HepG2 (cell line): ENCODE measurements around the gene RUVBL2. TPM values are rescaled to one million over a fixed set of nuclear protein-coding genes. Genes with fewer than 3 reads are reported as not detected.
A peak's percentile ranks its signal among the peaks of the same experiment; 100 is the strongest.

Experiments used
- ARID2 ChIP-seq: sonication (generic); formaldehyde crosslinking; IDR thresholded peaks from 2 replicates; pipeline ENCODE4 v1.8.1; 2022; ENCODE audit warnings: mild to moderate bottlenecking, missing genetic modification reagents, borderline replicate concordance
- ATF7-NPFF ChIP-seq: sonication (generic); formaldehyde crosslinking; IDR thresholded peaks from 2 replicates; pipeline ENCODE4 v1.8.1; 2023; ENCODE audit warnings: mild to moderate bottlenecking, low read depth, missing genetic modification reagents, moderate library complexity
- CREM ChIP-seq, 2 experiments: sonication (generic) in 1 of 2; formaldehyde crosslinking in 1 of 2; IDR thresholded peaks; 2 replicates each; pipeline versions ENCODE4 v1.4.0 to v1.6.1; 2016 to 2020; ENCODE audit warnings: antibody characterized with exemption in 1 of 2, mild to moderate bottlenecking in 1 of 2, missing genetic modification reagents in 1 of 2
- DMTF1 ChIP-seq: sonication (generic); formaldehyde crosslinking; IDR thresholded peaks from 2 replicates; pipeline ENCODE4 v1.4.0; 2020; ENCODE audit warnings: mild to moderate bottlenecking, missing genetic modification reagents
- EP300 ChIP-seq, 3 experiments: sonication (generic) in 1 of 3; formaldehyde crosslinking in 1 of 3; IDR thresholded peaks; 2 replicates each; pipeline versions ENCODE4 v1.5.1 to v1.6.1; 2011 to 2020; ENCODE audit warnings: low read depth in 2 of 3, low read length in 2 of 3, borderline replicate concordance in 1 of 3, improper control_type of control experiment in 1 of 3, mild to moderate bottlenecking in 1 of 3, missing genetic modification reagents in 1 of 3, moderate library complexity in 1 of 3
- MAFK ChIP-seq, 2 experiments: IDR thresholded peaks in 1 of 2; conservative IDR thresholded peaks in 1 of 2; 2 replicates each; pipeline ENCODE4 v1.6.1; 2011; ENCODE audit warnings: improper control_type of control experiment in 2 of 2, low read length in 2 of 2
- MLLT10 ChIP-seq: sonication (generic); formaldehyde crosslinking; IDR thresholded peaks from 2 replicates; pipeline ENCODE4 v1.4.0; 2020; ENCODE audit warnings: missing genetic modification reagents
- NFE2L1 ChIP-seq: sonication (generic); formaldehyde crosslinking; IDR thresholded peaks from 2 replicates; pipeline ENCODE4 v1.4.0; 2020; ENCODE audit warnings: missing genetic modification reagents, mild to moderate bottlenecking, borderline replicate concordance
- SNAI1 ChIP-seq: sonication (generic); formaldehyde crosslinking; IDR thresholded peaks from 2 replicates; pipeline ENCODE4 v1.5.0; 2020; ENCODE audit warnings: mild to moderate bottlenecking, missing genetic modification reagents, borderline replicate concordance
- ZBTB46 ChIP-seq: sonication (generic); formaldehyde crosslinking; IDR thresholded peaks from 2 replicates; pipeline ENCODE4 v1.4.0; 2020; ENCODE audit warnings: mild to moderate bottlenecking, missing genetic modification reagents, borderline replicate concordance
- ZHX2 ChIP-seq, 2 experiments: sonication (generic) in 1 of 2; formaldehyde crosslinking in 1 of 2; IDR thresholded peaks; 2 replicates each; pipeline versions ENCODE4 v1.6.1 to v1.9.0; 2014 to 2022; ENCODE audit warnings: antibody characterized with exemption in 1 of 2, borderline replicate concordance in 1 of 2, inconsistent platforms in 1 of 2, low read depth in 1 of 2, missing genetic modification reagents in 1 of 2
- ZNF260 ChIP-seq: sonication (generic); formaldehyde crosslinking; IDR thresholded peaks from 2 replicates; pipeline ENCODE4 v1.4.0; 2020; ENCODE audit warnings: missing genetic modification reagents, low read depth, mild to moderate bottlenecking, borderline replicate concordance
- ZNF350 ChIP-seq: sonication (generic); formaldehyde crosslinking; IDR thresholded peaks from 2 replicates; pipeline ENCODE4 v1.4.0; 2020; ENCODE audit warnings: mild to moderate bottlenecking, low read depth, missing genetic modification reagents, borderline replicate concordance
- ZNF616 ChIP-seq: sonication (generic); formaldehyde crosslinking; IDR thresholded peaks from 2 replicates; pipeline ENCODE4 v1.5.0; 2020; ENCODE audit warnings: low read depth, mild to moderate bottlenecking, missing genetic modification reagents
- ZSCAN21 ChIP-seq: sonication (generic); formaldehyde crosslinking; IDR thresholded peaks from 2 replicates; pipeline ENCODE4 v1.8.0; 2022; ENCODE audit warnings: mild to moderate bottlenecking, missing genetic modification reagents, moderate library complexity, borderline replicate concordance
- ZSCAN30 ChIP-seq: sonication (generic); formaldehyde crosslinking; IDR thresholded peaks from 2 replicates; pipeline ENCODE4 v1.5.0; 2020; ENCODE audit warnings: mild to moderate bottlenecking, missing genetic modification reagents
- polyA plus RNA-seq, 8 experiments: library from polyadenylated mRNA; depleted of rRNA in 3 of 8; stranded (reverse) in 7 of 8; unstranded in 1 of 8; fragments of >200 nt; fragmentation: Illumina TruSeq in 4 of 8; extraction: Trizol in 4 of 8; gene quantifications; 2 replicates each; pipeline versions ENCODE4 v1.2.1 to v1.2.3, GENCODE V29; 2011 to 2016; ENCODE audit warnings: low read depth in 4 of 8, missing spikeins in 1 of 8, mixed read lengths in 1 of 8; ENCODE audit not compliant: insufficient read depth in 1 of 8
- total RNA-seq, 5 experiments: library from RNA; depleted of rRNA; stranded (reverse); fragments of >200 nt; fragmentation: Illumina TruSeq; extraction: Trizol; gene quantifications; 2 replicates each; pipeline ENCODE4 v1.2.3, GENCODE V29; 2016; ENCODE audit warnings: low read depth in 1 of 5

The RUVBL2 gene
- total and polyA plus RNA-seq, 2 of the 13 experiments (the other 11 are each of a cell fraction or from before 2014, with no cell fraction given) = 120 to 122 TPM

- TF ChIP-seq ZHX2 (IDR thresholded peaks at IDR 0.05; ENCODE audit: low read depth) (no peak), ZHX2 (CRISPR knock-in tag; IDR thresholded peaks at IDR 0.05; ENCODE audit: borderline replicate concordance) (0 out of 2 replicates have a peak, but pooled peaks have one; percentile 12), DMTF1 (CRISPR knock-in tag) (no peak), EP300 (IDR thresholded peaks at IDR 0.05; ENCODE audit: low read depth in 2 of 2, low read length in 2 of 2) (no peak), EP300 (CRISPR knock-in tag; IDR thresholded peaks at IDR 0.05; ENCODE audit: borderline replicate concordance) (no peak), ARID2 (peak; percentile 66; the same call in 1 of the 2 replicates), MAFK (conservative IDR thresholded peaks at IDR 0.05 in 1 of 2, IDR thresholded peaks at IDR 0.05 in 1 of 2; ENCODE audit: low read length in 2 of 2) (no peak), CREM (IDR thresholded peaks at IDR 0.05) (peak; percentile 17; the same call in 1 of the 2 replicates), CREM (CRISPR knock-in tag; IDR thresholded peaks at IDR 0.05) (no peak), NFE2L1 (no peak), ZBTB46 (CRISPR knock-in tag) (0 out of 2 replicates have a peak, but pooled peaks have one; percentile 5), ZSCAN30 (peak; percentile 12; the same call in 1 of the 2 replicates), ATF7-NPFF (no peak), ZSCAN21 (CRISPR knock-in tag) (no peak), ZNF616 (CRISPR knock-in tag) (0 out of 2 replicates have a peak, but pooled peaks have one; percentile 33), ZNF350 (CRISPR knock-in tag) (no peak), ZNF260 (CRISPR knock-in tag) (no peak), SNAI1 (CRISPR knock-in tag) (no peak), MLLT10 (CRISPR knock-in tag) (peak; percentile 68; the same call in 1 of the 2 replicates)
Observed at GRCh38 chr19:48965806-48966540, 27.7 kb upstream of the RUVBL2 start (continued).
